PC-3 (cell line): ENCODE measurements around the gene MEF2C. TPM values are rescaled to one million over a fixed set of nuclear protein-coding genes. Genes with fewer than 3 reads are reported as not detected.
"Not testable (repeated sequence)": the region's sequence is repeated elsewhere in the genome, so short reads cannot be mapped to it uniquely, and the experiment has no call there.

Experiments used
- ATAC-seq: fragments of 200-7000 bp; cut with Tn5 transposase; 2 replicates; pipeline ENCODE4 v1.9.1; 2020; ENCODE audit warnings: mild to moderate bottlenecking, moderate library complexity
- BruUV-seq: library from RNA; stranded (reverse); fragments of 400-500 nt; replicated peaks from 2 replicates; lab custom pipeline; 2021; lab: Mats Ljungman, UMichigan
- CTCF ChIA-PET: fragments of 300-600 bp; sonication (Branson Sonifier 250); formaldehyde crosslinking; loops from one replicate; lab custom pipeline; 2022; ENCODE audit warnings: antibody characterized with exemption; lab: Charles Lee
- POLR2A ChIA-PET: fragments of 300-600 bp; sonication (Branson Sonifier 250); formaldehyde crosslinking; loops from one replicate; lab custom pipeline; 2022; ENCODE audit warnings: antibody characterized with exemption; ENCODE audit not compliant: unreplicated experiment; lab: Charles Lee
- DNase-seq: peaks from one replicate; pipeline ENCODE4 v3.0.0-alpha.2; 2015
- H2AFZ ChIP-seq: fragments of 300-600 bp; sonication (generic); 2 replicates; pipeline ENCODE4 v1.6.0; 2016; ENCODE audit warnings: antibody characterized with exemption, low read length
- H3F3A ChIP-seq: fragments of 300-600 bp; sonication (generic); one replicate; pipeline ENCODE4 v1.6.0; 2017; ENCODE audit warnings: antibody characterized with exemption, low read length, control low read depth, mild to moderate bottlenecking; ENCODE audit not compliant: unreplicated experiment
- H3K27ac ChIP-seq: fragments of 300-600 bp; sonication (generic); 2 replicates; pipeline ENCODE4 v1.5.1; 2016; ENCODE audit warnings: mild to moderate bottlenecking, low read length
- H3K27me3 ChIP-seq: fragments of 300-600 bp; sonication (generic); 2 replicates; pipeline ENCODE4 v1.6.1; 2016; ENCODE audit warnings: low read length, mixed read lengths
- H3K36me3 ChIP-seq: fragments of 300-600 bp; sonication (generic); 2 replicates; pipeline ENCODE4 v1.6.1; 2016; ENCODE audit warnings: low read depth, mixed run types, low read length, mixed read lengths
- H3K4me1 ChIP-seq: fragments of 300-600 bp; sonication (generic); 2 replicates; pipeline ENCODE4 v1.5.1; 2016; ENCODE audit warnings: low read length; ENCODE audit not compliant: insufficient read depth
- H3K4me2 ChIP-seq: fragments of 300-600 bp; sonication (generic); 2 replicates; pipeline ENCODE4 v1.6.0; 2016; ENCODE audit warnings: low read length
- H3K4me3 ChIP-seq: fragments of 300-600 bp; sonication (generic); 2 replicates; pipeline ENCODE4 v1.5.1; 2016; ENCODE audit warnings: mild to moderate bottlenecking, low read length, mixed read lengths
- H3K79me2 ChIP-seq: fragments of 300-600 bp; sonication (generic); 2 replicates; pipeline ENCODE4 v1.6.1; 2017; ENCODE audit warnings: low read length, mixed read lengths
- H3K9ac ChIP-seq: fragments of 300-600 bp; sonication (generic); 2 replicates; pipeline ENCODE4 v1.6.0; 2016; ENCODE audit warnings: mild to moderate bottlenecking, low read length
- H3K9me2 ChIP-seq: fragments of 300-600 bp; sonication (generic); replicated peaks from 2 replicates; pipeline ENCODE4 v1.6.1; 2016; ENCODE audit warnings: mixed run types, low read length, mixed read lengths
- H3K9me3 ChIP-seq: fragments of 300-600 bp; sonication (generic); 2 replicates; pipeline ENCODE4 v1.6.1; 2016; ENCODE audit warnings: low read length, mixed read lengths
- H4K20me1 ChIP-seq: fragments of 300-600 bp; sonication (generic); 2 replicates; pipeline ENCODE4 v1.6.1; 2016; ENCODE audit warnings: low read length, mixed read lengths
- CTCF ChIP-seq: fragments of 300-600 bp; sonication (generic); conservative IDR thresholded peaks from 2 replicates; pipeline ENCODE4 v1.5.1; 2017; ENCODE audit warnings: antibody characterized with exemption, low read depth, mild to moderate bottlenecking, low read length
- EZH2 ChIP-seq: fragments of 300-600 bp; sonication (generic); IDR thresholded peaks from one replicate; pipeline ENCODE4 v1.6.1; 2017; ENCODE audit warnings: antibody characterized with exemption, mild to moderate bottlenecking, low read length; ENCODE audit not compliant: unreplicated experiment
- EZH2phosphoT487 ChIP-seq: fragments of 300-600 bp; sonication (generic); IDR thresholded peaks from 2 replicates; pipeline ENCODE4 v1.6.1; 2018; ENCODE audit warnings: mild to moderate bottlenecking, antibody characterized with exemption, low read length, borderline replicate concordance
- intact Hi-C: fragments of 100-400 bp; cut with micrococcal nuclease; formaldehyde crosslinking; loops from 2 replicates; pipeline ENCODE4 v1.9.0; 2023
- total RNA-seq: library from RNA; depleted of rRNA; stranded (reverse); fragments of >200 nt; gene quantifications from 2 replicates; pipeline ENCODE4 v1.2.3, GENCODE V29; 2014

The MEF2C gene
- total RNA-seq, 1 experiment from 2014 or later, result 8.0 TPM

GRCh38 chr5:88804444-88804843 is 78.5 kb downstream of the MEF2C start:
- POLR2A ChIA-PET, result no interaction called here
- Histone ChIP-seq H4K20me1 (no peaks in the 10 kb centered on the region), H3K79me2 (no peaks in the 10 kb centered on the region), H3K9me2 (no peaks in the 10 kb centered on the region), H3K27me3 (no peaks in the 10 kb centered on the region), H3F3A (no peaks in the 10 kb centered on the region), H3K4me3 (no peak overlapping the region), H3K9ac (no peak overlapping the region), H3K4me1 (no peaks in the 10 kb centered on the region), H3K36me3 (no peaks in the 10 kb centered on the region), H3K4me2 (no peak overlapping the region), H2AFZ (no peak overlapping the region), H3K27ac (no peak overlapping the region), H3K9me3 (no peaks in the 10 kb centered on the region)
- CTCF ChIA-PET, result no interaction called here
- BruUV-seq, result no TSS peak
- TF ChIP-seq EZH2, result no peak
- TF ChIP-seq CTCF, result no peak
- TF ChIP-seq EZH2phosphoT487, result no peak
- no peak for ATAC-seq
- DNase-seq, result no peak
- intact Hi-C loops, result no loop called here

GRCh38 chr5:88803309-88803708 is 79.7 kb downstream of the MEF2C start:
- Histone ChIP-seq H3K4me1 (no peaks in the 10 kb centered on the region), H4K20me1 (no peaks in the 10 kb centered on the region), H3K27ac (no peak overlapping the region), H3K9ac (no peak overlapping the region), H3K27me3 (no peaks in the 10 kb centered on the region), H2AFZ (no peak overlapping the region), H3K36me3 (no peaks in the 10 kb centered on the region), H3K4me2 (no peak overlapping the region), H3K9me3 (no peaks in the 10 kb centered on the region), H3K79me2 (no peaks in the 10 kb centered on the region), H3K4me3 (no peak overlapping the region), H3F3A (no peaks in the 10 kb centered on the region), H3K9me2 (no peaks in the 10 kb centered on the region)
- BruUV-seq, result no TSS peak
- ChIA-PET CTCF (no interaction called here), POLR2A (no interaction called here)
- TF ChIP-seq CTCF (no peak), EZH2 (no peak), EZH2phosphoT487 (no peak)
- DNase-seq, result no peak
- intact Hi-C loops, result no loop called here
- no peak for ATAC-seq

GRCh38 chr5:88799938-88800535 is 82.9 kb downstream of the MEF2C start:
- intact Hi-C loops, result no loop called here

GRCh38 chr5:88798933-88799332 is 84.1 kb downstream of the MEF2C start:
- POLR2A ChIA-PET, H2AFZ ChIP-seq, H3K4me3 ChIP-seq, DNase-seq, BruUV-seq, H3K4me1 ChIP-seq, H3K27me3 ChIP-seq, H3F3A ChIP-seq, intact Hi-C loops, H4K20me1 ChIP-seq, H3K9me2 ChIP-seq, H3K4me2 ChIP-seq, H3K79me2 ChIP-seq, H3K9me3 ChIP-seq, H3K27ac ChIP-seq, CTCF ChIA-PET, H3K9ac ChIP-seq, ATAC-seq, H3K36me3 ChIP-seq: not testable (repeated sequence)

More at GRCh38 chr5:88799938-88800535, 82.9 kb downstream of the MEF2C start:
- H3F3A ChIP-seq, result no peaks in the 10 kb centered on the region
- no peaks in the 10 kb centered on the region for H3K4me1 ChIP-seq
- no peak overlapping the region for H3K4me2 ChIP-seq
- no peak overlapping the region for H3K4me3 ChIP-seq
- H4K20me1 ChIP-seq, result no peaks in the 10 kb centered on the region
- no peak for TF ChIP-seq CTCF
- TF ChIP-seq EZH2, result no peak
- TF ChIP-seq EZH2phosphoT487, result no peak
- no peaks in the 10 kb centered on the region for H3K27me3 ChIP-seq
- ChIA-PET CTCF (no interaction called here), POLR2A (interaction anchor here (0.6 kb wide), 1 partner anchor 54 kb away, joined by 3 read pairs; no protein-coding TSS in a partner anchor)
- BruUV-seq, result no TSS peak
- no peak overlapping the region for H3K9ac ChIP-seq
- ATAC-seq (no peak), DNase-seq (no peak)
- H3K27ac ChIP-seq, result no peak overlapping the region
- no peaks in the 10 kb centered on the region for H3K36me3 ChIP-seq
- H3K9me2 ChIP-seq, result no peaks in the 10 kb centered on the region
- no peaks in the 10 kb centered on the region for H3K9me3 ChIP-seq
- no peaks in the 10 kb centered on the region for H3K79me2 ChIP-seq
- H2AFZ ChIP-seq, result no peak overlapping the region
